HepG2 (cell line): ENCODE measurements around the gene SSC4D. TPM values are rescaled to one million over a fixed set of nuclear protein-coding genes. Genes with fewer than 3 reads are reported as not detected.
A peak's percentile ranks its signal among the peaks of the same experiment; 100 is the strongest.

Experiments used
- ATF5 ChIP-seq: sonication (generic); formaldehyde crosslinking; IDR thresholded peaks from 2 replicates; pipeline ENCODE4 v1.4.0; 2020; ENCODE audit warnings: mild to moderate bottlenecking, low read depth, missing genetic modification reagents
- ATF7 ChIP-seq, 2 experiments: fragments of 450-650 bp in 1 of 2; sonication (generic) in 1 of 2; formaldehyde crosslinking in 1 of 2; IDR thresholded peaks; 2 replicates each; pipeline versions ENCODE4 v1.4.0 to v1.6.1; 2016 to 2020; ENCODE audit warnings: antibody characterized with exemption in 1 of 2, mild to moderate bottlenecking in 1 of 2, missing genetic modification reagents in 1 of 2
- BRD4 ChIP-seq: sonication (generic); formaldehyde crosslinking; IDR thresholded peaks from 2 replicates; pipeline ENCODE4 v1.4.0; 2020; ENCODE audit warnings: missing genetic modification reagents
- CBX1 ChIP-seq: IDR thresholded peaks from one replicate; pipeline ENCODE4 v1.6.1; 2016; ENCODE audit warnings: antibody characterized with exemption, low read depth
- CENPBD1 ChIP-seq: sonication (generic); formaldehyde crosslinking; IDR thresholded peaks from 2 replicates; pipeline ENCODE4 v1.8.0; 2022; ENCODE audit warnings: missing genetic modification reagents, low read depth, mild to moderate bottlenecking, borderline replicate concordance
- GABPA ChIP-seq, 2 experiments: IDR thresholded peaks; 2 replicates each; pipeline ENCODE4 v1.6.1; 2011 to 2016; ENCODE audit warnings: low read depth in 2 of 2, low read length in 1 of 2, missing biosample characterization in 1 of 2, missing genetic modification characterization in 1 of 2
- GATAD2A ChIP-seq: IDR thresholded peaks from 2 replicates; pipeline ENCODE4 v1.6.1; 2016
- HDAC2 ChIP-seq: sonication (generic); formaldehyde crosslinking; IDR thresholded peaks from 2 replicates; pipeline ENCODE4 v1.4.0; 2020; ENCODE audit warnings: missing genetic modification reagents
- IRF2 ChIP-seq: IDR thresholded peaks from 2 replicates; pipeline ENCODE4 v1.6.1; 2018; ENCODE audit warnings: missing genetic modification reagents, missing compliant biosample characterization
- MLLT10 ChIP-seq: sonication (generic); formaldehyde crosslinking; IDR thresholded peaks from 2 replicates; pipeline ENCODE4 v1.4.0; 2020; ENCODE audit warnings: missing genetic modification reagents
- NR2F2 ChIP-seq: IDR thresholded peaks from 2 replicates; pipeline ENCODE4 v1.6.1; 2012; ENCODE audit warnings: low read depth, inconsistent platforms, borderline replicate concordance
- SALL1 ChIP-seq: sonication (generic); formaldehyde crosslinking; IDR thresholded peaks from 2 replicates; pipeline ENCODE4 v1.8.0; 2022; ENCODE audit warnings: mild to moderate bottlenecking, missing genetic modification reagents
- ZFYVE20 ChIP-seq: sonication (generic); formaldehyde crosslinking; IDR thresholded peaks from 2 replicates; pipeline ENCODE4 v1.8.0; 2023; ENCODE audit warnings: low read depth, mild to moderate bottlenecking, moderate library complexity, missing genetic modification reagents, borderline replicate concordance
- ZNF558 ChIP-seq: sonication (generic); formaldehyde crosslinking; IDR thresholded peaks from 2 replicates; pipeline ENCODE4 v1.9.0; 2022; ENCODE audit warnings: mild to moderate bottlenecking, missing genetic modification reagents, borderline replicate concordance
- ZNF678 ChIP-seq: sonication (generic); formaldehyde crosslinking; IDR thresholded peaks from 2 replicates; pipeline ENCODE4 v1.4.0; 2020; ENCODE audit warnings: mild to moderate bottlenecking, missing genetic modification reagents
- polyA plus RNA-seq, 8 experiments: library from polyadenylated mRNA; depleted of rRNA in 3 of 8; stranded (reverse) in 7 of 8; unstranded in 1 of 8; fragments of >200 nt; fragmentation: Illumina TruSeq in 4 of 8; extraction: Trizol in 4 of 8; gene quantifications; 2 replicates each; pipeline versions ENCODE4 v1.2.1 to v1.2.3, GENCODE V29; 2011 to 2016; ENCODE audit warnings: low read depth in 4 of 8, missing spikeins in 1 of 8, mixed read lengths in 1 of 8; ENCODE audit not compliant: insufficient read depth in 1 of 8
- total RNA-seq, 5 experiments: library from RNA; depleted of rRNA; stranded (reverse); fragments of >200 nt; fragmentation: Illumina TruSeq; extraction: Trizol; gene quantifications; 2 replicates each; pipeline ENCODE4 v1.2.3, GENCODE V29; 2016; ENCODE audit warnings: low read depth in 1 of 5
- TF ChIP-seq, protein P1 (sequence below): sonication (generic); formaldehyde crosslinking; IDR thresholded peaks from 2 replicates; pipeline ENCODE4 v1.4.0; 2020; ENCODE audit warnings: mild to moderate bottlenecking, low read depth, missing genetic modification reagents
- TF ChIP-seq, protein P2 (sequence below): sonication (generic); formaldehyde crosslinking; IDR thresholded peaks from 2 replicates; pipeline ENCODE4 v1.8.0; 2022; ENCODE audit warnings: missing genetic modification reagents, mild to moderate bottlenecking, inconsistent platforms, borderline replicate concordance
- TF ChIP-seq, protein P3 (sequence below): sonication (generic); formaldehyde crosslinking; IDR thresholded peaks from 2 replicates; pipeline ENCODE4 v1.8.1; 2022; ENCODE audit warnings: low read depth, mild to moderate bottlenecking, missing genetic modification reagents
- TF ChIP-seq, protein P4 (sequence below): sonication (generic); formaldehyde crosslinking; IDR thresholded peaks from 2 replicates; pipeline ENCODE4 v1.8.1; 2023; ENCODE audit warnings: mild to moderate bottlenecking, moderate library complexity, missing genetic modification reagents

The SSC4D gene
- total and polyA plus RNA-seq, 2 of the 13 experiments (the other 11 are each of a cell fraction or from before 2014, with no cell fraction given): 33.3 to 63.8 TPM

DNA sequence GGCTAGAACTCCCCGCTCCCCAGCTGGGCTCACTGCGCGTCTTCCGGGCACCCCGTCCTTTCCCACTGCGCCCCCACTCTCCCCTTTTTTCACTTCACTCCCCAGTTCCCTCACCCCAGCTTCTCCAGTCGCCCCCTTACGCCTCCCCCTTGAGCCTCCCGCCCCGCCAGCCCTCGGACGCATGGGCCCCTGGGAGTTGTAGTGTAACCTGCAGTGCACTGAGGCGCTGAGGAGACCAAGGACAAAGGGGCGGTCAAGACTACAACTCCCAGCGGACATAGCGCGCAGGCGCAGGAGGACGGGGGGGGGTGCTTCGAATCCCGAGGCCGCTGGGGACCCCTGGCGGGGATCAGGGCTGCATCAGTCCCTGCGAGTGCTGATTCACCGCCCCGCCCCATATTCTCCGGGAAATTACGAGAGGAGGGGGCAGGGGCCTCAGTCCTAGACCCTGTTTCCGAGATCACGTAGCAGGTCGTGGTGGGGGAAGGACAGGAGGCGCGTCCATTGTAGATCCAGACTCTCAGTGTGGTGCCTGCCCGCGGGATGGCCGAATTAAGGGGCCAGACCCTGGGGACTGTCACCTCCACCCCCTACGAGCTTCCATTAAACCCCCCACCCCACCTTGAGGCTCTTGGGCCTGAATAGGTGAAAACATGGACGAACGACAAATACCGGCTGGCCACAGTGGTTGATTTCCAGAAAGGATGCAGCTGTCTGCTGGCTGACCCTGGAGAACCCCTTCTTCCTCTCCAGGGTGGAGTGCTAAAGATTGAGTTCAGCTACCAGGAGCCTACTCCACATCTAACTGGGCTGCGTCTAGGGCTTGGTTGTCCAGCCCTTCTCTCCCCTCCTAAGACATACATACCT lies 50.2 kb downstream of the SSC4D start (continued):
- TF ChIP-seq, protein P1, sequence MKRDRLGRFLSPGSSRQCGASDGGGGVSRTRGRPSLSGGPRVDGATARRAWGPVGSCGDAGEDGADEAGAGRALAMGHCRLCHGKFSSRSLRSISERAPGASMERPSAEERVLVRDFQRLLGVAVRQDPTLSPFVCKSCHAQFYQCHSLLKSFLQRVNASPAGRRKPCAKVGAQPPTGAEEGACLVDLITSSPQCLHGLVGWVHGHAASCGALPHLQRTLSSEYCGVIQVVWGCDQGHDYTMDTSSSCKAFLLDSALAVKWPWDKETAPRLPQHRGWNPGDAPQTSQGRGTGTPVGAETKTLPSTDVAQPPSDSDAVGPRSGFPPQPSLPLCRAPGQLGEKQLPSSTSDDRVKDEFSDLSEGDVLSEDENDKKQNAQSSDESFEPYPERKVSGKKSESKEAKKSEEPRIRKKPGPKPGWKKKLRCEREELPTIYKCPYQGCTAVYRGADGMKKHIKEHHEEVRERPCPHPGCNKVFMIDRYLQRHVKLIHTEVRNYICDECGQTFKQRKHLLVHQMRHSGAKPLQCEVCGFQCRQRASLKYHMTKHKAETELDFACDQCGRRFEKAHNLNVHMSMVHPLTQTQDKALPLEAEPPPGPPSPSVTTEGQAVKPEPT (CRISPR knock-in tag): no peak; the same call in 1 of the 2 replicates
- TF ChIP-seq, protein P2, sequence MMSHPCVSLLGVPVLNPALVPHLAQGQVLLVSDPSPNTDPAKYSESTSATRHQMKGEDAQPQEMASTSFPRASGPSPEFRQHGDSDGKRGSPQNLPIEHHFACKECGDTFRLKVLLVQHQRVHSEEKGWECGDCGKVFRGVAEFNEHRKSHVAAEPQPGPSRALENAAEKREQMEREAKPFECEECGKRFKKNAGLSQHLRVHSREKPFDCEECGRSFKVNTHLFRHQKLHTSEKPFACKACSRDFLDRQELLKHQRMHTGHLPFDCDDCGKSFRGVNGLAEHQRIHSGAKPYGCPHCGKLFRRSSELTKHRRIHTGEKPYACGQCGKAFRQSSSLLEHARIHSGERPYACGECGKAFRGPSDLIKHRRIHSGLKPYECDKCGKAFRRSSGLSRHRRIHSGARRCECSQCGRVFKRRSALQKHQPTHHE (CRISPR knock-in tag): 0 out of 2 replicates have a peak, but pooled peaks have one; percentile 43
- TF ChIP-seq ZFYVE20 (CRISPR knock-in tag): 0 out of 2 replicates have a peak, but pooled peaks have one; percentile 56
- peak; percentile 7; the same call in 1 of the 2 replicates for TF ChIP-seq ZNF558 (CRISPR knock-in tag)
- peak; percentile 23 for TF ChIP-seq CBX1
- TF ChIP-seq ATF5 (CRISPR knock-in tag): 0 out of 2 replicates have a peak, but pooled peaks have one; percentile 21
- TF ChIP-seq SALL1 (CRISPR knock-in tag): peak; percentile 88
- TF ChIP-seq CENPBD1: no peak
- no peak for TF ChIP-seq ATF7 (IDR thresholded peaks at IDR 0.05)
- peak; percentile 52; the same call in 1 of the 2 replicates for TF ChIP-seq ATF7 (CRISPR knock-in tag; IDR thresholded peaks at IDR 0.05)
- TF ChIP-seq ZNF678 (CRISPR knock-in tag): no peak
- peak; percentile 78; the same call in 1 of the 2 replicates for TF ChIP-seq IRF2
- no peak for TF ChIP-seq GABPA (IDR thresholded peaks at IDR 0.05; ENCODE audit: low read depth, low read length)
- peak; percentile 71 for TF ChIP-seq GABPA (CRISPR knock-in tag; IDR thresholded peaks at IDR 0.05; ENCODE audit: low read depth)
- TF ChIP-seq NR2F2: 0 out of 2 replicates have a peak, but pooled peaks have one; percentile 49
- peak; percentile 39 for TF ChIP-seq GATAD2A
- no peak for TF ChIP-seq MLLT10 (CRISPR knock-in tag)
- TF ChIP-seq, protein P3, sequence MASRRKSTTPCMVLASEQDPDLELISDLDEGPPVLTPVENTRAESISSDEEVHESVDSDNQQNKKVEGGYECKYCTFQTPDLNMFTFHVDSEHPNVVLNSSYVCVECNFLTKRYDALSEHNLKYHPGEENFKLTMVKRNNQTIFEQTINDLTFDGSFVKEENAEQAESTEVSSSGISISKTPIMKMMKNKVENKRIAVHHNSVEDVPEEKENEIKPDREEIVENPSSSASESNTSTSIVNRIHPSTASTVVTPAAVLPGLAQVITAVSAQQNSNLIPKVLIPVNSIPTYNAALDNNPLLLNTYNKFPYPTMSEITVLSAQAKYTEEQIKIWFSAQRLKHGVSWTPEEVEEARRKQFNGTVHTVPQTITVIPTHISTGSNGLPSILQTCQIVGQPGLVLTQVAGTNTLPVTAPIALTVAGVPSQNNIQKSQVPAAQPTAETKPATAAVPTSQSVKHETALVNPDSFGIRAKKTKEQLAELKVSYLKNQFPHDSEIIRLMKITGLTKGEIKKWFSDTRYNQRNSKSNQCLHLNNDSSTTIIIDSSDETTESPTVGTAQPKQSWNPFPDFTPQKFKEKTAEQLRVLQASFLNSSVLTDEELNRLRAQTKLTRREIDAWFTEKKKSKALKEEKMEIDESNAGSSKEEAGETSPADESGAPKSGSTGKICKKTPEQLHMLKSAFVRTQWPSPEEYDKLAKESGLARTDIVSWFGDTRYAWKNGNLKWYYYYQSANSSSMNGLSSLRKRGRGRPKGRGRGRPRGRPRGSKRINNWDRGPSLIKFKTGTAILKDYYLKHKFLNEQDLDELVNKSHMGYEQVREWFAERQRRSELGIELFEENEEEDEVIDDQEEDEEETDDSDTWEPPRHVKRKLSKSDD: 0 out of 2 replicates have a peak, but pooled peaks have one; percentile 37
- TF ChIP-seq HDAC2 (CRISPR knock-in tag): peak; percentile 45; the same call in 1 of the 2 replicates
- TF ChIP-seq BRD4 (CRISPR knock-in tag): no peak
- TF ChIP-seq, protein P4, sequence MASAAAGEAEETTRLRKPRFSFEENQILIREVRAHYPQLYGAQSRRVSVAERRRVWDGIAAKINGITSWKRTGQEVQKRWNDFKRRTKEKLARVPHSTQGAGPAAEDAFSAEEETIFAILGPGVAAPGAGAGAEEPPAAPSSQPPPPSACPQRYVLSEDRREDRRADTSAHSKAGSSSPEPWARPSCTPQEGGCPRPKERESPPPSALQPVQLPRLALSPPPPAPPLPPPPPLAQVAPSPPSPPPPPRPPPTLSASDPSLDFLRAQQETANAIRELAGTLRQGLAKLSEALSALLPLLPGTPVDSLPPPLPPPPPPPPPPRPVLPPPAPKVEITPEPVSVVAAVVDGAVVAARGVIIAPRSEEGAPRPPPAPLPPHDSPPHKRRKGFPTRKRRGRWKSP (CRISPR knock-in tag): no peak; the same call in 1 of the 2 replicates
